H9 (cell line): ENCODE measurements around the gene CAPN14. TPM values are rescaled to one million over a fixed set of nuclear protein-coding genes. Genes with fewer than 3 reads are reported as not detected.

Source experiments
- DNase-seq: peaks from one replicate; pipeline ENCODE4 v3.0.0-alpha.2; 2017
- H2AFZ ChIP-seq: one replicate; pipeline ENCODE4 v1.6.1; 2013; ENCODE audit warnings: mild to moderate bottlenecking, low read length, control low read depth, moderate library complexity
- H2AK5ac ChIP-seq: 2 replicates; pipeline ENCODE4 v1.6.1; 2013; ENCODE audit warnings: low read length, control low read depth, mixed read lengths; ENCODE audit not compliant: insufficient read length
- H2BK120ac ChIP-seq: one replicate; pipeline ENCODE4 v1.6.1; 2013; ENCODE audit warnings: low read depth, mild to moderate bottlenecking, low read length, control low read depth, inconsistent platforms; ENCODE audit not compliant: poor library complexity, severe bottlenecking
- H2BK12ac ChIP-seq: 2 replicates; pipeline ENCODE4 v1.6.1; 2013; ENCODE audit warnings: low read length, control low read depth, mixed read lengths, low read depth; ENCODE audit not compliant: insufficient read length
- H2BK15ac ChIP-seq: 2 replicates; pipeline ENCODE4 v1.6.1; 2013; ENCODE audit warnings: low read depth, low read length, control low read depth
- H2BK20ac ChIP-seq: one replicate; pipeline ENCODE4 v1.6.1; 2013; ENCODE audit warnings: low read depth, mild to moderate bottlenecking, low read length, control low read depth, inconsistent platforms; ENCODE audit not compliant: poor library complexity, severe bottlenecking
- H2BK5ac ChIP-seq: 2 replicates; pipeline ENCODE4 v1.6.1; 2013; ENCODE audit warnings: low read length, control low read depth, mixed read lengths; ENCODE audit not compliant: insufficient read length
- H3K14ac ChIP-seq: 2 replicates; pipeline ENCODE4 v1.6.1; 2013; ENCODE audit warnings: low read length, control low read depth; ENCODE audit not compliant: insufficient read depth
- H3K18ac ChIP-seq: 2 replicates; pipeline ENCODE4 v1.6.1; 2013; ENCODE audit warnings: low read depth, mild to moderate bottlenecking, mixed read lengths, low read length, control low read depth; ENCODE audit not compliant: insufficient read length
- H3K23ac ChIP-seq: 2 replicates; pipeline ENCODE4 v1.6.1; 2013; ENCODE audit warnings: low read length, control low read depth, mixed read lengths, low read depth; ENCODE audit not compliant: insufficient read length
- H3K23me2 ChIP-seq: 2 replicates; pipeline ENCODE4 v1.6.1; 2013; ENCODE audit warnings: low read depth, mild to moderate bottlenecking, mixed read lengths, low read length, control low read depth; ENCODE audit not compliant: insufficient read length, poor library complexity, severe bottlenecking
- H3K27ac ChIP-seq: 2 replicates; pipeline ENCODE4 v1.5.1; 2013; ENCODE audit warnings: low read length, control low read depth, mixed read lengths, low read depth; ENCODE audit not compliant: insufficient read length
- H3K27me3 ChIP-seq: 2 replicates; pipeline ENCODE4 v1.6.1; 2013; ENCODE audit warnings: low read length, control low read depth, inconsistent platforms; ENCODE audit not compliant: insufficient read depth
- H3K4ac ChIP-seq: 2 replicates; pipeline ENCODE4 v1.6.1; 2013; ENCODE audit warnings: low read depth, mild to moderate bottlenecking, control low read depth, inconsistent platforms, low read length, moderate library complexity
- H3K4me1 ChIP-seq: 2 replicates; pipeline ENCODE4 v1.6.1; 2013; ENCODE audit warnings: low read length, control low read depth, inconsistent platforms; ENCODE audit not compliant: insufficient read depth
- H3K4me2 ChIP-seq: 2 replicates; pipeline ENCODE4 v1.6.1; 2013; ENCODE audit warnings: low read length, control low read depth, mixed read lengths; ENCODE audit not compliant: insufficient read length, insufficient read depth
- H3K56ac ChIP-seq: 2 replicates; pipeline ENCODE4 v1.6.1; 2013; ENCODE audit warnings: low read depth, mild to moderate bottlenecking, mixed read lengths, low read length, control low read depth; ENCODE audit not compliant: insufficient read length
- H3K79me1 ChIP-seq: 2 replicates; pipeline ENCODE4 v1.6.1; 2013; ENCODE audit warnings: low read depth, mild to moderate bottlenecking, moderate library complexity, low read length, control low read depth, inconsistent platforms; ENCODE audit not compliant: insufficient read depth, poor library complexity, severe bottlenecking
- H3K79me2 ChIP-seq: 2 replicates; pipeline ENCODE4 v1.6.1; 2013; ENCODE audit warnings: low read length, control low read depth, inconsistent platforms; ENCODE audit not compliant: insufficient read depth
- H3K9ac ChIP-seq: 2 replicates; pipeline ENCODE4 v1.6.1; 2013; ENCODE audit warnings: low read length, control low read depth, mixed read lengths; ENCODE audit not compliant: insufficient read length; ENCODE audit errors: extremely low read depth
- H3K9me3 ChIP-seq: one replicate; pipeline ENCODE4 v1.6.1; 2013; ENCODE audit warnings: low read depth, low read length, inconsistent platforms; ENCODE audit not compliant: control insufficient read depth
- H3T11ph ChIP-seq: one replicate; pipeline ENCODE4 v1.6.1; 2013; ENCODE audit warnings: mild to moderate bottlenecking, low read length, control low read depth, inconsistent platforms
- H4K20me1 ChIP-seq: one replicate; pipeline ENCODE4 v1.6.1; 2013; ENCODE audit not compliant: control insufficient read depth, insufficient read length, insufficient read depth
- H4K5ac ChIP-seq: 2 replicates; pipeline ENCODE4 v1.6.1; 2013; ENCODE audit warnings: low read depth, mild to moderate bottlenecking, mixed read lengths, low read length, control low read depth; ENCODE audit not compliant: insufficient read length
- H4K8ac ChIP-seq: replicated peaks from 2 replicates; pipeline ENCODE4 v1.6.1; 2013; ENCODE audit warnings: low read length, control low read depth, mixed read lengths, low read depth; ENCODE audit not compliant: insufficient read length
- H4K91ac ChIP-seq: 2 replicates; pipeline ENCODE4 v1.6.1; 2013; ENCODE audit warnings: low read depth, mild to moderate bottlenecking, moderate library complexity, mixed read lengths, low read length, control low read depth; ENCODE audit not compliant: insufficient read length
- H3K27ac Mint-ChIP-seq, 3 experiments: 2 replicates in 2 of 3; 3 replicates in 1 of 3; pipeline ENCODE4 v1.8.0; 2020 to 2021; ENCODE audit warnings: mixed read lengths in 3 of 3, mild to moderate bottlenecking in 1 of 3, moderate library complexity in 1 of 3
- H3K27me3 Mint-ChIP-seq: 2 replicates; pipeline ENCODE4 v1.8.0; 2021; ENCODE audit warnings: low read depth, mild to moderate bottlenecking, moderate library complexity, mixed read lengths
- H3K36me3 Mint-ChIP-seq, 3 experiments: 2 replicates in 2 of 3; 3 replicates in 1 of 3; pipeline ENCODE4 v1.8.0; 2020 to 2021; ENCODE audit warnings: low read depth in 3 of 3, mixed read lengths in 3 of 3; ENCODE audit not compliant: insufficient read depth in 1 of 3
- H3K4me1 Mint-ChIP-seq, 2 experiments: 2 replicates each; pipeline ENCODE4 v1.8.0; 2020; ENCODE audit warnings: mixed read lengths in 2 of 2
- H3K4me3 Mint-ChIP-seq, 2 experiments: 2 replicates in 1 of 2; 3 replicates in 1 of 2; pipeline ENCODE4 v1.8.0; 2020 to 2021; ENCODE audit warnings: mild to moderate bottlenecking in 2 of 2, mixed read lengths in 2 of 2, moderate library complexity in 1 of 2
- H3K9me3 Mint-ChIP-seq, 2 experiments: 2 replicates in 1 of 2; 3 replicates in 1 of 2; pipeline ENCODE4 v1.8.0; 2020; ENCODE audit warnings: mild to moderate bottlenecking in 2 of 2, mixed read lengths in 2 of 2, moderate library complexity in 1 of 2
- CTCF ChIP-seq: fragments of 200-600 bp; sonication (generic); conservative IDR thresholded peaks from 3 replicates; pipeline ENCODE4 v1.8.0; 2021; ENCODE audit warnings: antibody characterized with exemption, mild to moderate bottlenecking
- WGBS: extraction: QIAGEN DNeasy Blood & Tissue Kit; methylation state at CpG from one replicate; pipeline ENCODE4 v1.1.7; 2013; ENCODE audit warnings: missing lambda C conversion rate, low lambda C conversion rate, mixed read lengths; ENCODE audit not compliant: insufficient read length; ENCODE audit errors: extremely low coverage; 5-methylcytosine and 5-hydroxymethylcytosine counted together
- total RNA-seq: library from RNA; stranded (reverse); gene quantifications from 2 replicates; pipeline ENCODE4 v1.2.1, GENCODE V29; 2021

CAPN14 gene
- total RNA-seq, 1 experiment from 2014 or later = 0.09 TPM

GRCh38 chr2:31251851-31252250 is 34.5 kb upstream of the CAPN14 start:
- Histone ChIP-seq H3T11ph (no peak overlapping the region), H3K14ac (no peak overlapping the region), H2BK5ac (no peak overlapping the region), H3K79me2 (no peaks in the 10 kb centered on the region), H3K56ac (no peak overlapping the region), H3K18ac (no peak overlapping the region), H3K27me3 (no peaks in the 10 kb centered on the region), H3K23ac (no peak overlapping the region), H3K27ac (no peak overlapping the region), H2AFZ (no peak overlapping the region), H3K23me2 (no peaks in the 10 kb centered on the region), H2BK120ac (no peak overlapping the region), H4K8ac (no peak overlapping the region), H3K4me2 (no peak overlapping the region), H3K9me3 (no peaks in the 10 kb centered on the region), H4K91ac (no peak overlapping the region), H4K20me1 (no peaks in the 10 kb centered on the region), H3K4ac (no peak overlapping the region), H2BK20ac (no peak overlapping the region), H3K79me1 (no peaks in the 10 kb centered on the region), H4K5ac (no peak overlapping the region), H2BK12ac (no peak overlapping the region), H2AK5ac (no peak overlapping the region), H2BK15ac (no peak overlapping the region), H3K9ac (no peak overlapping the region), H3K4me1 (no peaks in the 10 kb centered on the region)
- no peaks in the 10 kb centered on the region; the same call in 1 of the 2 replicates for H3K27me3 Mint-ChIP-seq
- TF ChIP-seq CTCF = no peak
- H3K27ac Mint-ChIP-seq = no peak overlapping the region
- H3K36me3 Mint-ChIP-seq = peaks cover 2 to 14% (median 3%) of the 10 kb centered on the region in 3 experiments; a peak in 3 of 7 replicates
- no CpG with 5 or more reads among the region's 6 CpGs for WGBS
- peaks cover 16 to 28% of the 10 kb centered on the region in 2 experiments for H3K4me1 Mint-ChIP-seq
- H3K9me3 Mint-ChIP-seq = no peaks in the 10 kb centered on the region
- H3K4me3 Mint-ChIP-seq = no peak overlapping the region
- DNase-seq = no peak
